Thoracic aorta (tissue), 2 donors: ENCODE data around the gene PEPD. TPM values are rescaled to one million over a fixed set of nuclear protein-coding genes. Genes with fewer than 3 reads are reported as not detected.

Experiments
- ATAC-seq: fragments of 150-250 bp; one replicate; pipeline ENCODE4 v1.8.0; 2017; ENCODE audit warnings: low read depth; ENCODE audit not compliant: insufficient number of reproducible peaks, low FRiP score
- DNase-seq: peaks from one replicate; pipeline ENCODE4 v3.0.0-alpha.2; 2020; ENCODE audit warnings: low spot score
- H3K27ac ChIP-seq, 2 donors: fragments of 200-600 bp; sonication (generic); 1 replicate in 1 of 2; 2 replicates in 1 of 2; pipeline ENCODE4 v1.5.1; 2016; ENCODE audit warnings: mild to moderate bottlenecking in 2 of 2, moderate library complexity in 2 of 2
- H3K27me3 ChIP-seq: fragments of 200-600 bp; sonication (generic); replicated peaks from 2 replicates; pipeline ENCODE4 v1.6.0; 2016; ENCODE audit warnings: mild to moderate bottlenecking; ENCODE audit not compliant: insufficient read depth
- H3K36me3 ChIP-seq: fragments of 200-600 bp; sonication (generic); one replicate; pipeline ENCODE4 v1.5.1; 2016
- H3K4me1 ChIP-seq, 2 donors: fragments of 200-600 bp; sonication (generic); 1 replicate in 1 of 2; 2 replicates in 1 of 2; pipeline versions ENCODE4 v1.5.1 to v1.6.0; 2016; ENCODE audit warnings: low read depth in 2 of 2, mild to moderate bottlenecking in 1 of 2; ENCODE audit not compliant: control insufficient read depth in 1 of 2
- H3K4me3 ChIP-seq: fragments of 200-600 bp; sonication (generic); 2 replicates; pipeline ENCODE4 v1.5.1; 2016; ENCODE audit warnings: mild to moderate bottlenecking
- H3K9me3 ChIP-seq: fragments of 200-600 bp; sonication (generic); 2 replicates; pipeline ENCODE4 v1.5.1; 2016
- total RNA-seq, 2 donors: library from RNA; depleted of rRNA; stranded (reverse); fragments of >200 nt; gene quantifications; one replicate each; pipeline versions ENCODE4 v1.1.0 to v1.2.3, GENCODE V29; 2016
- TF ChIP-seq, protein P1 (sequence below): fragments of 200-600 bp; sonication (generic); IDR thresholded peaks from one replicate; pipeline ENCODE4 v1.5.1; 2019; ENCODE audit warnings: antibody characterized with exemption

Gene PEPD
- total RNA-seq, 2 donors from 2014 or later = 48.7 to 70.9 TPM

DNA sequence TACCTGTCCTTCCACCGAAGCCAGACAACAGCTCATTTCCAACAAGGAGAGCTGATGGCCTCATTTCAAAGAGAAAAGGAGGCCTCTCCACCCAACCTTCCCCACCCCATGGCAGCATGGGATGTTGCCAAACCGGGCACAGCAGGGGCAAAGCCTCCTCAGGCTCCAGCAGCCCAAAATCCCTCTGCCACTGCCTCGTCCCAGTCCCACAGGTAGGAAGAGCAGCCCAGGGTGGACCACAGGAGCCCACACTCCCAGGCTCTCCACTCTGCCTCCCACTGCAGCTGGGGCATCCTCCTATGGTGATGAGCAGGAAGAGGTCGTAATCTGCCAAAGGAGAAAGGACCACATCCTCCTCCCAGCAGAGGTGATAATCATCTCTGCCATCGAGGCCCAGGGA lies 50.9 kb downstream of the PEPD start:
- Histone ChIP-seq H3K27me3 (no peaks in the 10 kb centered on the region), H3K36me3 (no peaks in the 10 kb centered on the region), H3K4me1 (no peaks in the 10 kb centered on the region), H3K27ac (no peak overlapping the region), H3K9me3 (no peaks in the 10 kb centered on the region), H3K4me3 (no peak overlapping the region)
- no peak for DNase-seq
- ATAC-seq = no peak
- TF ChIP-seq, protein P1, sequence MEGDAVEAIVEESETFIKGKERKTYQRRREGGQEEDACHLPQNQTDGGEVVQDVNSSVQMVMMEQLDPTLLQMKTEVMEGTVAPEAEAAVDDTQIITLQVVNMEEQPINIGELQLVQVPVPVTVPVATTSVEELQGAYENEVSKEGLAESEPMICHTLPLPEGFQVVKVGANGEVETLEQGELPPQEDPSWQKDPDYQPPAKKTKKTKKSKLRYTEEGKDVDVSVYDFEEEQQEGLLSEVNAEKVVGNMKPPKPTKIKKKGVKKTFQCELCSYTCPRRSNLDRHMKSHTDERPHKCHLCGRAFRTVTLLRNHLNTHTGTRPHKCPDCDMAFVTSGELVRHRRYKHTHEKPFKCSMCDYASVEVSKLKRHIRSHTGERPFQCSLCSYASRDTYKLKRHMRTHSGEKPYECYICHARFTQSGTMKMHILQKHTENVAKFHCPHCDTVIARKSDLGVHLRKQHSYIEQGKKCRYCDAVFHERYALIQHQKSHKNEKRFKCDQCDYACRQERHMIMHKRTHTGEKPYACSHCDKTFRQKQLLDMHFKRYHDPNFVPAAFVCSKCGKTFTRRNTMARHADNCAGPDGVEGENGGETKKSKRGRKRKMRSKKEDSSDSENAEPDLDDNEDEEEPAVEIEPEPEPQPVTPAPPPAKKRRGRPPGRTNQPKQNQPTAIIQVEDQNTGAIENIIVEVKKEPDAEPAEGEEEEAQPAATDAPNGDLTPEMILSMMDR = no peak

DNA sequence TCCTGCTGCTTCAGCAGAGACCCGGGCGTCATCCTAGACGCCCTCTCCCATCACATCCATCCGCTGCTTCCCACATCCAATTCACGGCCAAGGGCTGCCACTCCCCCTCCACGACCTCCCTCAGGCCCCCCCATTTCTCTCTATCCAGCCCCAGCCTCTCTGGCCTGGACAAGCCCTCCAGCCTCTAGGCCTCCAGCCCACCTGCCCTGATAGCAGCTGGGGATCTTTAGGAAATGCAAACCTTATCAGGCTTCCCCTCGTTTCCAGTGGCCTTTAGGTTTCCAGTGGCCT lies 51.6 kb downstream of the PEPD start:
- Histone ChIP-seq H3K36me3 (no peaks in the 10 kb centered on the region), H3K9me3 (no peaks in the 10 kb centered on the region), H3K27me3 (no peaks in the 10 kb centered on the region), H3K27ac (no peak overlapping the region), H3K4me1 (no peaks in the 10 kb centered on the region), H3K4me3 (no peak overlapping the region)
- no peak for ATAC-seq
- DNase-seq = no peak
- TF ChIP-seq, protein P1 = no peak

DNA sequence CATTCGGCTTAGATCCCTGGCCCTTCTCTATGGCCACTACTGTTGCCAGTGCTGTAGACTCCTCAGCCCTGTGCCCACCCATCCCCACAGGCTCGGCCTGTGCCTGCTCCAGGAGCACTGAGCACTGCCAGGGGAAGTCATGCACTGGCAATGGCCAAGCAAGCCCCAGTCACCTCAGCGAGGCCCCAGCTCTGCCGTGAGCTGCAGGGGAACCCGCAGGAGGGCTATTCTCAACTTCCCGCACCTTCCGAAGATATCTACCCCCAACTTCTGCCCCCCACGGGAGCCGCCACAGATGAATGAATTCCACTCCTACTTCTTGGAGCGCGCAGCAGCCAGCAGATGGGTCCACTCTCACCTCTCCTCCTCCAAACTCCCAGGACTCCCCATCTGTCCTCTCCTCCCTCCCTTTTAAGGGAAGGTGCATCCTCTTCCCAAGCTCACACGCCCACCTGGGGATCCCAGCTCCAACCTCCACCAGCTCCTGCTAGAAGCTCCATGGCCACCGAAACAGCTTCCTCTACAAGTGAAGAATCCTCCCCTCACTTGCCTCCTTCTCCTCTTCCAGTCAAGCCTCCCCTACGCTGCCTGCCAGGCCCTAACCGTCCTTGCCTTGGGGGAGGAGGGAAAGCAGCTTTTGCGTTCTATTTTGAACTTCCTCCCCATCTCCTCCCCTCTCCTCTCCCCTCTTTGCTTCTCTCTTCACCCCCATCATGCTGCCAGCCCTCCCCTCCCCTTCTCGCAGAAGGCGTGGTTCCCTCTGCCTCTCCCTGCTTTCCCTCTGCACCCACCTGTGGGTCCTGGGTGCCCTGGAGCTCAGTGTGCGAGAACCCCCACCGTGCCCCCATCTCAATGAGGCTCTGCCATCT lies 52.2 kb downstream of the PEPD start:
- Histone ChIP-seq H3K27me3 (no peaks in the 10 kb centered on the region), H3K9me3 (no peaks in the 10 kb centered on the region), H3K36me3 (no peaks in the 10 kb centered on the region), H3K4me3 (no peak overlapping the region), H3K27ac (no peak overlapping the region), H3K4me1 (no peaks in the 10 kb centered on the region)
- ATAC-seq (no peak), DNase-seq (no peak)
- TF ChIP-seq, protein P1 = no peak

DNA sequence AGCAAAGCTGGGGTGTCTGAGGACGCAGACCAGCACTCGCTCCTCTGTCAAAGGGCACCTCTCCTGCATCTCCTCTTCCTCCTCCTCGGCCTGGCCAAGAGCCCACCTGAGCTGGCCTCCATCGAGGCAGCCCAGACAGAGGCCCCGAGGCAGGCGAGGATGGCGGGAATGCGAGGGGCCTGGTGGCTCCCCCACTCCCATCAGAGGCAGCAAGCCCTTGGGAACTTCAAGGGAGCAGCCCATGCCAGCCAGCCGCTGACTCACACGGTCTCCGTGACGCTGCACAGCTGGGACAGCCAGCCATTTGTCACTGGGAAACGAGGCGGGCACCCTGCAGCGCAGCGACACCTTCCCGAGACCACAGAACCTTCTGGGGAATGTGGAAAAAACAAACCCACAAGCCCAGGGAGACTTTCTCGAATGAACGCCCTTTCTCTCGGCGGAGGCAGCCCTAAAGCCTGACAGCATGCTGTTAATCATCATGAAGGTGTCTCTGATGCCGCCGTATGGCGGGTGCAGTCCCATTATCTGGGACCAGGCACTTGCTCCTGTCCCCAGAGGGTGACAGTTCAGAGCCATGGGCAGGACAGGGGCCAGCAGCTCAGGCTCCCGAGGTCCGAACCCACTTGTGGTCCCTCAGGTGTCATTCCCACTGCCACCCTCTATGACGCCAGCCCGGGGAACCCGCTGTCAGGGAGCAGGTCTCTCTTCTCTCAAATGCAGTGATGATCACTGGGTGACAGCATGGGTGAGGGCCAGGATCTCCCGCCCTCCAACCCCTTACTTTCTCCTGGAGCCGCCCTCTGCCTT lies 53.0 kb downstream of the PEPD start:
- Histone ChIP-seq H3K36me3 (no peaks in the 10 kb centered on the region), H3K4me1 (no peaks in the 10 kb centered on the region), H3K4me3 (no peak overlapping the region), H3K27ac (no peak overlapping the region), H3K27me3 (no peaks in the 10 kb centered on the region), H3K9me3 (no peaks in the 10 kb centered on the region)
- ATAC-seq = no peak
- TF ChIP-seq, protein P1 = no peak
- DNase-seq = no peak

DNA sequence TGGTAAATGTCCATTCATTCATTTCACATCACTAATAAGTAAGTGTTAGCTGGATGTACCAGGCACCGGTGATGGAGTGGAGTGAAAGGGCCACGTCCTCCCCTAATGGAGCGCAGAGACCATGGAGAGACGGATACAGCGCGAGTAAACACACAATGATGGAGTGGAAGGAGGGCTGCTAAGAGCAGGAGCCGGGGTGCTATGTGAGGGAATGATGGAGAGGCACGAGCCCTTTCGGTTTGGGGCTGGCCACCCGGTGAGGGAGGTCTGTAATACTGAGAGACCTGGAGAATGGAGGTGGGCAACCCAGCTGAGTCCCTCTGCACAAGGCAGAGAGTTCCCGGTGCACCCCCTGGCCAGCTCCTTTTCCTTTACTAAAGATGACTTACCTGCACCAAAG lies 53.7 kb downstream of the PEPD start:
- Histone ChIP-seq H3K9me3 (no peaks in the 10 kb centered on the region), H3K27ac (no peak overlapping the region), H3K36me3 (no peaks in the 10 kb centered on the region), H3K4me1 (no peaks in the 10 kb centered on the region), H3K27me3 (no peaks in the 10 kb centered on the region), H3K4me3 (no peak overlapping the region)
- DNase-seq = no peak
- TF ChIP-seq, protein P1 = no peak
- ATAC-seq = no peak
